Vagina (tissue), 2 donors: ENCODE data around the gene MGST1.

Source experiments
- POLR2A ChIP-seq, 2 donors: fragments of 450-650 bp; IDR thresholded peaks; one replicate each; pipeline ENCODE4 v1.6.1; 2017; ENCODE audit warnings: antibody characterized with exemption in 2 of 2, mild to moderate bottlenecking in 2 of 2, moderate library complexity in 2 of 2
- POLR2AphosphoS5 ChIP-seq, 2 donors: sonication (generic); formaldehyde crosslinking; IDR thresholded peaks; one replicate each; pipeline ENCODE4 v1.9.0; 2017; ENCODE audit warnings: antibody characterized with exemption in 2 of 2, mild to moderate bottlenecking in 2 of 2, low read depth in 1 of 2; ENCODE audit not compliant: insufficient read depth in 1 of 2
- TF ChIP-seq, protein P1 (sequence below), 3 experiments: fragments of 450-650 bp in 2 of 3; fragments of 200-600 bp in 1 of 3; sonication (generic) in 1 of 3; IDR thresholded peaks; one replicate each; pipeline ENCODE4 v1.5.1; 2017 to 2019; ENCODE audit warnings: antibody characterized with exemption in 3 of 3, mild to moderate bottlenecking in 2 of 3, moderate library complexity in 2 of 3

DNA sequence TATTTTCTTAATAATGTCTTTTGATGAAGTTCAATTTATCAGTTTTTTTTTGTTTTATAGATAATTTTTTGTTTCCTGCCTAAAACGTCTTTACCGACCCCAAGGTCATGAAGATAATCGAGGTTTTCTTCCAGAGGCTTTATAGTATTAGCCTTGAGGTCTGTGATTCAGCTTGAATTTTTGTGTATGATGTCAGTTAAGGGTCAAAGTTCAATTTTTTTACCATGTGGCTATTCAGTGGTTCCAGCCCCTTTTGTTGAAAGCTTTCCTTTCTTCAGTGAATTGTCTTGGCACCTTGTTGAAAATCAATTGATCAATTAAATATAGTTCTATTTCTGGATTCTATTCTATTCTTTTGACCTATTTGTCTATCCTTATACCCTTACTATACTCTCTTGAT is 3.2 kb upstream of the MGST1 start:
- TF ChIP-seq, protein P1, sequence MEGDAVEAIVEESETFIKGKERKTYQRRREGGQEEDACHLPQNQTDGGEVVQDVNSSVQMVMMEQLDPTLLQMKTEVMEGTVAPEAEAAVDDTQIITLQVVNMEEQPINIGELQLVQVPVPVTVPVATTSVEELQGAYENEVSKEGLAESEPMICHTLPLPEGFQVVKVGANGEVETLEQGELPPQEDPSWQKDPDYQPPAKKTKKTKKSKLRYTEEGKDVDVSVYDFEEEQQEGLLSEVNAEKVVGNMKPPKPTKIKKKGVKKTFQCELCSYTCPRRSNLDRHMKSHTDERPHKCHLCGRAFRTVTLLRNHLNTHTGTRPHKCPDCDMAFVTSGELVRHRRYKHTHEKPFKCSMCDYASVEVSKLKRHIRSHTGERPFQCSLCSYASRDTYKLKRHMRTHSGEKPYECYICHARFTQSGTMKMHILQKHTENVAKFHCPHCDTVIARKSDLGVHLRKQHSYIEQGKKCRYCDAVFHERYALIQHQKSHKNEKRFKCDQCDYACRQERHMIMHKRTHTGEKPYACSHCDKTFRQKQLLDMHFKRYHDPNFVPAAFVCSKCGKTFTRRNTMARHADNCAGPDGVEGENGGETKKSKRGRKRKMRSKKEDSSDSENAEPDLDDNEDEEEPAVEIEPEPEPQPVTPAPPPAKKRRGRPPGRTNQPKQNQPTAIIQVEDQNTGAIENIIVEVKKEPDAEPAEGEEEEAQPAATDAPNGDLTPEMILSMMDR (IDR thresholded peaks at IDR 0.05): no peak
- TF ChIP-seq POLR2A (IDR thresholded peaks at IDR 0.05) (no peak), POLR2AphosphoS5 (IDR thresholded peaks at IDR 0.05; ENCODE audit: insufficient read depth in 1 of 2, low read depth in 1 of 2) (no peak)
